K562 (cell line): ENCODE data around the gene CDRT15. TPM values are rescaled to one million over a fixed set of nuclear protein-coding genes. Genes with fewer than 3 reads are reported as not detected.

ENCODE experiments used
- ATAC-seq: fragments of 200-7000 bp; cut with Tn5 transposase; 3 replicates; pipeline ENCODE4 v1.9.1; 2020; ENCODE audit warnings: moderate library complexity
- BruUV-seq: library from RNA; stranded (reverse); fragments of 400-500 nt; replicated peaks from 2 replicates; lab custom pipeline; 2021; lab: Mats Ljungman, UMichigan
- CTCF ChIA-PET: fragments of 300-600 bp; formaldehyde crosslinking; extraction: SDS; loops from one replicate; lab custom pipeline; 2021; ENCODE audit warnings: low intra/inter-chr PET ratio; lab: Yijun Ruan, JAX
- POLR2A ChIA-PET: fragments of 300-600, 350-650 bp; sonication (Branson Sonifier 250); formaldehyde crosslinking; extraction: SDS; loops from one replicate; lab custom pipeline; 2021; ENCODE audit warnings: antibody characterized with exemption, inconsistent platforms; lab: Yijun Ruan, JAX
- DNase-seq, 4 experiments: peaks; one replicate each; pipeline versions ENCODE4 v3.0.0 to v3.0.0-alpha.2; 2011 to 2018; ENCODE audit warnings: low spot score in 3 of 4, mixed read lengths in 3 of 4; ENCODE audit errors: extremely low read depth in 1 of 4
- FAIRE-seq: peaks from 2 replicates; lab custom pipeline; 2011; peaks lifted over from hg19 to GRCh38; lab: Jason Lieb, UNC
- H2AFZ ChIP-seq: 2 replicates; pipeline ENCODE4 v1.6.0; 2011; ENCODE audit warnings: low read depth, low read length, control low read depth, inconsistent platforms
- H3K27ac ChIP-seq: fragments of 200-600 bp; 3 replicates; pipeline ENCODE4 v1.8.0; 2011; ENCODE audit warnings: low read depth, mild to moderate bottlenecking, control low read depth, inconsistent platforms, low read length, moderate library complexity, mixed read lengths; ENCODE audit errors: extremely low read depth
- H3K27me3 ChIP-seq, 2 experiments: fragments of 300-600 bp in 1 of 2; 2 replicates in 1 of 2; 3 replicates in 1 of 2; pipeline versions ENCODE4 v1.6.0 to v1.8.0; 2011; ENCODE audit warnings: inconsistent platforms in 2 of 2, low read length in 2 of 2, mild to moderate bottlenecking in 1 of 2, mixed read lengths in 1 of 2, moderate library complexity in 1 of 2; ENCODE audit not compliant: control insufficient read depth in 2 of 2, insufficient read depth in 2 of 2
- H3K36me3 ChIP-seq: fragments of 300-600 bp; 3 replicates; pipeline ENCODE4 v1.8.0; 2011; ENCODE audit warnings: mild to moderate bottlenecking, low read length, inconsistent platforms; ENCODE audit not compliant: control insufficient read depth, insufficient read depth
- H3K4me1 ChIP-seq, 2 experiments: fragments of 200-600 bp in 1 of 2; replicated peaks in 1 of 2; 2 replicates in 1 of 2; 3 replicates in 1 of 2; pipeline versions ENCODE4 v1.5.1 to v1.8.0; 2011; ENCODE audit warnings: inconsistent platforms in 2 of 2, low read length in 2 of 2, mild to moderate bottlenecking in 1 of 2, mixed read lengths in 1 of 2, moderate library complexity in 1 of 2; ENCODE audit not compliant: control insufficient read depth in 2 of 2, insufficient read depth in 2 of 2
- H3K4me2 ChIP-seq: 2 replicates; pipeline ENCODE4 v1.6.1; 2011; ENCODE audit warnings: low read length, control low read depth, inconsistent platforms, mixed read lengths; ENCODE audit not compliant: insufficient read depth
- H3K4me3 ChIP-seq: fragments of 200-600 bp; sonication (generic), shearing (Covaris generic); 2 replicates; pipeline ENCODE4 v1.5.1; 2016; ENCODE audit warnings: control low read depth, inconsistent platforms
- H3K79me2 ChIP-seq: fragments of 200-600 bp; 3 replicates; pipeline ENCODE4 v1.8.0; 2011; ENCODE audit warnings: low read length, inconsistent platforms; ENCODE audit not compliant: control insufficient read depth, insufficient read depth
- H3K9ac ChIP-seq, 2 experiments: 2 replicates each; pipeline versions ENCODE4 v1.6.0 to v1.6.1; 2011; ENCODE audit warnings: low read depth in 2 of 2, low read length in 2 of 2, control low read depth in 1 of 2, inconsistent platforms in 1 of 2, mild to moderate bottlenecking in 1 of 2, mixed read lengths in 1 of 2; ENCODE audit not compliant: insufficient read depth in 1 of 2
- H3K9me1 ChIP-seq: one replicate; pipeline ENCODE4 v1.6.0; 2011; ENCODE audit warnings: inconsistent platforms, mild to moderate bottlenecking, low read length, moderate library complexity; ENCODE audit not compliant: control insufficient read depth, insufficient read depth
- H3K9me3 ChIP-seq: replicated peaks from 2 replicates; pipeline ENCODE4 v1.5.1; 2011; ENCODE audit warnings: low read depth, low read length, inconsistent platforms; ENCODE audit not compliant: control insufficient read depth, insufficient read depth
- H4K20me1 ChIP-seq: replicated peaks from 2 replicates; pipeline ENCODE4 v1.6.1; 2011; ENCODE audit warnings: low read length, inconsistent platforms, mixed read lengths; ENCODE audit not compliant: control insufficient read depth, insufficient read depth
- TGIF2 ChIP-seq: sonication (generic); formaldehyde crosslinking; IDR thresholded peaks from 2 replicates; pipeline ENCODE4 v1.8.1; 2022; ENCODE audit warnings: mild to moderate bottlenecking, missing genetic modification reagents, moderate library complexity
- ZNF318 ChIP-seq, 2 experiments: fragments of 450-650 bp; IDR thresholded peaks; 2 replicates each; pipeline ENCODE4 v1.6.1; 2016; ENCODE audit warnings: mild to moderate bottlenecking in 2 of 2, borderline replicate concordance in 1 of 2, low read depth in 1 of 2, moderate library complexity in 1 of 2
- ZNF407 ChIP-seq: fragments of 450-650 bp; IDR thresholded peaks from 2 replicates; pipeline ENCODE4 v1.6.1; 2016; ENCODE audit warnings: low read depth
- WGBS: fragments of 100-300 bp; shearing (Covaris generic); methylation state at CpG from one replicate; pipeline ENCODE4 v1.1.6; 2016; ENCODE audit warnings: low coverage, mixed read lengths; ENCODE audit not compliant: insufficient coverage; ENCODE audit errors: missing lambda C conversion rate; 5-methylcytosine and 5-hydroxymethylcytosine counted together
- in situ Hi-C: fragments of 300-500 bp; cut with MboI; formaldehyde crosslinking; loops from 4 replicates; pipeline ENCODE4 v1.15.0; 2018; ENCODE audit warnings: inconsistent platforms, mixed read lengths
- intact Hi-C: fragments of 100-400 bp; cut with micrococcal nuclease; formaldehyde crosslinking; loops from 2 replicates; pipeline ENCODE4 v1.14.2; 2022
- polyA plus RNA-seq, 8 experiments: library from polyadenylated mRNA; depleted of rRNA in 4 of 8; stranded (reverse) in 5 of 8; unstranded in 3 of 8; fragments of >200 nt; fragmentation: Nextera tagmentation in 2 of 8; fragmentation: Illumina TruSeq in 1 of 8; extraction: Ambion mirVana in 2 of 8; extraction: Trizol in 1 of 8; gene quantifications; 2 replicates each; pipeline versions ENCODE4 v1.2.1 to v1.2.3, GENCODE V29; 2011 to 2014; ENCODE audit warnings: inconsistent platforms in 1 of 8, missing spikeins in 1 of 8
- total RNA-seq, 7 experiments: library from RNA; depleted of rRNA in 6 of 7; stranded (reverse); fragments of >200 nt in 6 of 7; fragmentation: Illumina TruSeq in 2 of 7; extraction: Trizol in 2 of 7; gene quantifications; 2 replicates each; pipeline versions ENCODE4 v1.2.1 to v1.2.3, GENCODE V29; 2011 to 2021; ENCODE audit warnings: low replicate concordance in 1 of 7

Gene CDRT15
- total and polyA plus RNA-seq, 9 of the 15 experiments (the other 6 are each of a cell fraction or from before 2014, with no cell fraction given), result not detected

- no peak for TF ChIP-seq ZNF318 (IDR thresholded peaks at IDR 0.05; ENCODE audit: borderline replicate concordance in 1 of 2, low read depth in 1 of 2)
These were observed 30.6 kb downstream of the CDRT15 start (continued) for GRCh38 chr17:14205992-14206461.

GRCh38 chr17:14205380-14205779, 31.3 kb downstream of the CDRT15 start:
- peaks cover 10% of the 10 kb centered on the region; the same call in 1 of the 3 replicates for H3K36me3 ChIP-seq
- H3K9ac ChIP-seq, result no peak overlapping the region
- no peak overlapping the region for H3K4me3 ChIP-seq
- ChIA-PET CTCF (no interaction called here), POLR2A (no interaction called here)
- in situ Hi-C loops (no loop called here), intact Hi-C loops (no loop called here)
- H3K9me1 ChIP-seq, result no peaks in the 10 kb centered on the region
- peaks cover 6% of the 10 kb centered on the region; the same call in 1 of the 2 replicates for H4K20me1 ChIP-seq
- ATAC-seq, result no peak
- no peak overlapping the region for H2AFZ ChIP-seq
- DNase-seq, result no peak
- BruUV-seq, result no TSS peak
- peaks cover 4 to 25% of the 10 kb centered on the region in 2 experiments; a peak in 3 of 5 replicates for H3K4me1 ChIP-seq
- H3K27me3 ChIP-seq, result no peaks in the 10 kb centered on the region
- H3K27ac ChIP-seq, result no peak overlapping the region
- no peaks in the 10 kb centered on the region for H3K79me2 ChIP-seq
- no peaks in the 10 kb centered on the region for H3K9me3 ChIP-seq
- FAIRE-seq, result no peak
- H3K4me2 ChIP-seq, result no peak overlapping the region
- WGBS, result 88% methylated on average over 10 of the region's 10 CpGs
- TF ChIP-seq TGIF2, result no peak
- no peak for TF ChIP-seq ZNF407
